Measurements from ENCODE around the gene FADS2.

DNA sequence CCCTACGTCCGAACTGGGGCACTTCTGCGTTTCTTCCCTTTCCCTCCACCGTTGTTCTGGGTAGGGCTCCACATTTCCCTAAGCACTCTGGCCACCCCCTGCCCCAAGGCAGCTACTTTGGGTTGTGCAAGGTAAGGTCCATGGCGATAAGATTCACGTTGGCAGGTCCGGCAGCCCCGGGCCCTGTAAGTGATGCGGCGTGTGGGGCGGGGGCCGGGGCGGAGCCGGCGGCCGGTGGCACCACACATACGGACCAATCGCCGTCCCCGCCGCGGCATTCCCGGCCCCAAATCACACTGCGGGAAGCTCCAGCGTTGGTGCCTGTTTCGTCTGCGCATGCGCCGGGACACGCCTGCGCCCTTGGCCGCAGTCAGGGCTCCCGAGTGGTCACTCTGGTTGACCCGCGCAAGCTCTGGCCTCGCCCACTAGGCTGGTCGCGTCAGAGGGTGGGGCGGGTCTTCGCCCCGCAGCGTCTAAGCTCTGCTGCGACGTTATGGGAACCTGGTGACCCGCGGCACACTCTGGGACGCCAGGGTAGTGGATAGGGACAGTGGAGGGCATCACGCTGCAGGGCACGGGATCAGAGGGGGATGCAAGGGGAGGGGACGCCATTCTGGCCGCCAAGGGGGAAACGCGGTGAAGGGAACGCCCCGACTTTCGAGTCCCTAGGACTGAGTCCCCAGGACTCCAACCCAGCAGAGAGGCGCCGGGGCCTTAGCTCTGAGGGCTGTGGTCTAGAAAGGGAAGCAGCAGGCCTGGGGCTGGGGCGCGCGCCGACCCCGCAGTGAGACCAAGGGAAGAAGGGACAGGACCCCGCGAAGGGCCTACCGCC, 12.9 kb upstream of the FADS2 start:
- no peak for TF ChIP-seq SP1 (IDR thresholded peaks at IDR 0.05)
- TF ChIP-seq SUZ12 (IDR thresholded peaks at IDR 0.05) = no peak
- TF ChIP-seq HDGF (IDR thresholded peaks at IDR 0.05; ENCODE audit: borderline replicate concordance) = no peak
- no peak for TF ChIP-seq FOXM1 (IDR thresholded peaks at IDR 0.05; ENCODE audit: borderline replicate concordance)
- TF ChIP-seq ZNF384 (IDR thresholded peaks at IDR 0.05) = no peak
- no peak for TF ChIP-seq ELF4 (IDR thresholded peaks at IDR 0.05)
- no peak for TF ChIP-seq NFRKB (IDR thresholded peaks at IDR 0.05)
- TF ChIP-seq BHLHE40 (IDR thresholded peaks at IDR 0.05; ENCODE audit: borderline replicate concordance) = no peak
- no peak for TF ChIP-seq FOXA1 (IDR thresholded peaks at IDR 0.05)
- no peak for TF ChIP-seq L3MBTL2 (conservative IDR thresholded peaks at IDR 0.05)
- TF ChIP-seq LEF1 (IDR thresholded peaks at IDR 0.05; ENCODE audit: borderline replicate concordance) = no peak
- no peak for TF ChIP-seq TARDBP (IDR thresholded peaks at IDR 0.05)

Data from HEK293T (cell line).